Stimulated activated CD4-positive, alpha-beta T cell treated with anti-CD3 and anti-CD28 coated beads, Interleukin-15, amount 100 ng/mL, for 1 hour (primary cell): ENCODE results near the gene RBBP7.

ENCODE experiments used
- DNase-seq, 2 donors: peaks; one replicate each; pipeline ENCODE4 v3.0.0-alpha.2; 2020; ENCODE audit warnings: low read depth in 1 of 2, low spot score in 1 of 2

The RBBP7 gene

DNA sequence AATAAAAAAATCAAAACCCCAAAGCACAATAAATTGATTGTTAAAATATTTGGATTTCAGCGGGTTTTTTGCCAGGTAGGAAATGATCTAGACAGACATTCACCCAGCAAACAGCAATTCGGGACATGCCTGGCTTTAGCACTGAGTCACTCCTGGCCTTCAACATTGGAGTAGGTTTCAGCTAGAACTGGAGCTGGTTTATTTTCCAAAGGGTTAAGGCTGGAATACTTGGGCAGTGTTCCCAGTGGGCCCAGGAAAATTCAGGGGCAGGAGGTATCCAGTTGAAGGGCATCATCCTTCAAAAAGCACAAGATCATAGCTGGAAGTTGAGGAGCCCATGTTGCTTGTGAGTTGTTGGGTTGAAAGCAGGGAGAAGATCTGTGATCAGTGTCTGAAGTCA, 42.9 kb downstream of the RBBP7 start:
- DNase-seq, result no peak

DNA sequence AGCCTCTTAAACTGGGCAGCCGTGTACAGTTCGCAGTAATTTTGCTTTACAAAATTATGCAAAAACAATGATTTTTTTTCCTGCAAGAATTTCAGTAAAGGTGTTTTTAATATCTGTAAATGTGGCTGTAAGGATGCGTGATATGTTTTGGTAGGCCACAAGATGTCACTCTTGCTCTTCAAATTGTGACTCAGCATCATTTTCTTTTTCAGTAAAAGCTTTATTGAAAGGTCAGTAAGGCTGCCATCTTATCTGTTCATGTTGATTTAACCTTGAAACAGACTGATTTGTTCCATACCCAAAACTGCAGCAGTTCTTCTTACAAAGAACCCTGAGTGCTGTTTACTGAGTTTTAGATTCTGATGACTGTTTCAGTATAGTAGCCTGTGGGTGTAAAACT, 44.0 kb downstream of the RBBP7 start:
- no peak for DNase-seq

DNA sequence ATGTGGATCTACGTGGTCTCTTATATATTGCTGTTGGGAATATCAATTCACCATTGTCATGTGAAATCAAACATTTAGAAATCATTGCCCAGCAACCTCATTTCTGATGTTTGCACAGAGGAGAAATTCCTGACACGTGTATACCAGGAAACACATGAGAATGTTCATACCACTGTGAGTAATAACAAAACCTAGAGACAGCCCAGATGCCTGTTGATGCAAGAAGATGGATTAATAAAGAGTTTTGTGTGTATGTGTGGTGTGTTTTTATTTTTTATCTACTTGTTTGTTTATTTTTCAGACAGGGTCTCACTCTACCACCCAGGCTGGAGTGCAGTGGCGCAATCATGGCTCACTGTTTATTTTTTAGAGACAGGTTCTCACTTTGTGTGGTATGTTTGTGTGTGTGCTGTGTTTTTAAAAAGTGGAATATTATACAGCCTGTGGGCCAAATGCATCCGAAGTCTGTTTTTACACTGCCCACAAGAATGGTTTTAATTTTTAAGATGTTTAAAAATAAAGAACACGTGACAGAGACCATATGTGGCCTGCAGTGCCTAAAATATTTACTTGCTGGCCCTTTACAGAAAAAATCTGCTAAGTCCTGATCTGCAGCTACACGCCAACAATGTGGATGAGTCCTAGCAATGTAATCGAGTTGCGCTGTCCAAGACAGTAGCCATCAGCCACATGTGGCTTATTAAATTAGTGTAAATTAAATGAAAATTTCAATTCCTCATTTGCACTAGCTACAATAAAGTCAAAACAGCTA, 44.7 kb downstream of the RBBP7 start:
- DNase-seq, result no peak

DNA sequence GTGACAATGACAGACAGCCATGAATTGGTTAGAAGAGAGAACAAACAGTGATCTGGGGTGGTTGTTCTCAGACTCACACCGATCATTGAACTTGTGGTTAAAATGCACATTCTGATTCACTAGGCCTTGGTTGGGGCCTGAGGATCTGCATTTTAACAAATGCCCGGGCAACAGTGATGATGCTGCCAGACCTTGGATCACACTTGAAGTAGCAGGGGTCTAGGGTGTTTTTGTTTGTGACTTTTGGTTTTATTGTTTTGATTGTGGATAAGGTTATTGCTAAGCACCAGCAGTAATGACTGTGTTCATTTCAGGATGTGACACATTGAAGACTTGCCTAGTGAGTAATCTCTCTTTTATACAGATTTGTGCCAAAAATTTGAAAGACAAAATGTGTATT, 47.4 kb downstream of the RBBP7 start:
- DNase-seq, result no peak

DNA sequence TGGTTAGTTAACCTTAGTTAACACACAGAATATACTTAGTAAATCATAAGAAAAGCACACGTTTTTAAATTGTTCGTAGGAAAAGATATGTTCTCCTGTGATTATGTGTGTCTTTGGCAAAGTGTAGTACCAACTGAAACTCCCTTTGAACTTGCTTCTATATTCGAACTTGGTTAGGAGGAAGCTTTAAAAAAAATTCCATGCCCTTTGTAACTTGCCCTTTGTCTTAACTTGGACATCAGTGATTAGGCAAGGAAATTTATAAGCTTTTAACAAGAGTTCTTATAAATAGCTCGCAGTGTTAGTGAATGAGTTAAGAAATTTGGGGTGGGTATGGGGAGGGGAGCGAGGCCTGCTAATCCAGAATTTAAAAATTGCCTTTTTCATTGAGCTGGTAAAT, 50.5 kb downstream of the RBBP7 start:
- DNase-seq, result no peak

DNA sequence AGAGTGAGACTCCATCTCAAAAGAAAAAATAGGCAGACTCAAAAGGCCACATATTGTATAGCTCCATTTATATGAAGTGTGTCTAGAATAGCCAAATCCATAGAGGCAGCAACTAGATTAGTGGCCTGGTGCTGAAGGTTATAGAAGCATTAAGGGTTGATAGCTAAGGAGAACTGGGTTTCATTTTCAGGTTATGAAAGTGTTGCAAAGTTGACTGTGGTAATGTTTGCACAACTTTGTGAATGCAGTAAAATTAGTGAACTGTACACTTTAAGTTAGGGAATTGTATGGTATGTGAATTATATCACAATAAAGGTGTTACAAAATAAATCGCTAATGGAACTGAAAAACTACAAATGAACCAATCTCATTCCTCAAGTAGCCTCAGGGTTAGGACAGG, 55.6 kb downstream of the RBBP7 start:
- DNase-seq, result no peak

DNA sequence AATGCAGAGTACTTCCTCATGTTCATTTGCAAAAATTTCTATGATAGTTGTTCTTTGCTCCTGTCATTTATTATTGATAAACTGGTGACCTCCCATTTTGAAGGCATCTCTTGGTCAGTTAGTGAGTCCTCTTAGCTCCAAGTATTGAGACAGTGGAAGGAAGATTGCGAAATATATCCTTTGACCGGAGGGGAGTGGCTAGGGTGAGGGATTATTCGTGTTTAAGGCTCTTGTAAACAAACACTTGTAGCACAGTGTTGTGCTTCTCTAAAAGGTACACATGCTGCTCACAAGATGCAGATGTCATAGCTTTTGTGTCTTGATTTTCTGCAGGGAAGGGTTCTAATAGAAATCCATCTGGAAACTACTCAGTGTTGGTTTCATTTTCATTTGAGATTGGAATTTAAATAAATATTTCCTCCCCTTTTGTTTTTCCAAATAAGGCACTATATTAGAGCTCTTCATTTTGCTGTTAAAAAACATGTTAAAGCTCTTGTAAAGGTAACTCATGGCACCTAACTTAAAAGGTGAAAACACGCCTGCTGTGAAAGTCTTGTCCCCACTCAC, 62.1 kb downstream of the RBBP7 start:
- DNase-seq, result no peak

DNA sequence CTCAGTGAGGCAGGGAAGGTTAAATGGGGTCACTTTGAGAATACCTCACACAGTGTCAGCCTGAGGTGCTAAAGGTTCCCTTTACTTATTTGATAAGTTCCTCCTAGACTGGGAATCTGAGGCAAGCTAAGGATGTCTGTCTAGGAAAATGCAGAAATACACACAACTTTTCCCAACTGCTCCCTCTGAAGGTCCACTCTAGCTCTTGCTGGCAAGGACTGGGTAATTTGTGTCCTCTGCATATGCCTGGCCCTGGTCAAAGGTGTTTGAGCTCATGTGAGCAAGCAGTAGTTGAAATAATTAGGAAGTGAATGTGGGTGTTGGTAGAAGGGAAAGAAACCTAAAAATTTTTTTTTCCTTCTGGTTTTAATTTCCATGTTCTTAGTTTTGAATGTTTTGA, 62.6 kb downstream of the RBBP7 start:
- no peak for DNase-seq

DNA sequence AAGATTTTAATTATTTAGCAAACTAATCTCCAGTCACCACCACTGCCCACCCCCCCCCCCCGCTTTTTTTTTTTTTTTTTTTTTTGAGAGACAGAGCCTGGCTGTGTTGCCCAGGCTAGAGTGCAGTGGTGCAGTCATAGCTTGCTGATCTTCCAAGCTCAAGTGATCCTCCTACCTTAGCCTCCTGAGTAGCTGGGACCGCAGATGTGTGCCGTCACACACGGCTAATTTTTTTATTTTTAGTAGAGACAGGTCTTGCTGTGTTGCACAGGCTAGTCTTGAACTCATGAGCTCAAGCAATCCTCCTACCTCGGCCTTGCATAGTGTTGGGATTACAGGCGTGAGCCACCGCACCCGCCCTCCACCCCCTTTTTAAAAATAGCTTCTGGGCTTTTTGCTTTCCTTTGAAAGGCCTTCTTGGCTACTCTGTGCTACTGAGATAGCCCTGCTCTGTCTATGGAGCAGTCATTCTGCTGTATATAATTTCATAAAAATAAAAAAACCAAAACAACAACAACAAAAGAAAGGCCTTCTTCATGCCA, 65.2 kb downstream of the RBBP7 start:
- no peak for DNase-seq

DNA sequence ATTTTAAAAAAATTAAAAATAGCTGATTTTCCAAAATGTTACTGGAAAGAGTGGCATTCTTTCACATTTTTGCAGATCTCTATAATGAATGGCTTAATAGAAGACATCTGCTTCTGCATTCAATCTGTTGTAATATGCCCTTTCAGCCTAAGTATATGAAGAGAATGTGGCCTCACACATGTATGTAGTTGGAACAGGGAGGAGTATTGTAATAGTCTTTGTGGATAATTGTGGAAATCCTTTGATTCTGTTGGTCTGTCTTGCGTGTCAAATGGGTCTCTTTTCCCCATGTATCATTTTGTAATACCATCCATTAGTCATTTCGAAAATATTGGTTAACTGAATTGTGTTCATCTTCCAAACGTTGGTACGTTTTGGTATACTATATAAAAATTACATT, 72.3 kb downstream of the RBBP7 start:
- no peak for DNase-seq

DNA sequence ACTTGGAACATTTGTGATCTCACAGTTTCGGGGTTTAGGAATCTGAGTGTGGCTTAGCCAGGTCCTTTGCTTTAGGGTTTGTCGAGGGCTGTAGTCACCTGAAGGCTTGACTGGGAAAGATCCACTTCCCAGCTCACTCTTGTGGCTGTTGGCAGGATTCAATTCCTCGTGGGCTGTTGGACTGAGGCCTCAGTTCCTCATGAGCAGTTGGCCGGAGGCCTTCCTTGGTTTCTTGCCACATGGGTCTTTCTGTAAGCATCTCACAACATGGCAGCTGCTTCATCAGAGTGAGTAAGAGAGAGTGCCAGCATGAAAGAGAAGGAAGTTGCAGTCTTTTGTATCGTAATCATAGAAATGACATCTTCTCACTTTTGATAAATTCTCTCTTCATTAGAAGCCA, 72.8 kb downstream of the RBBP7 start:
- DNase-seq, result no peak

DNA sequence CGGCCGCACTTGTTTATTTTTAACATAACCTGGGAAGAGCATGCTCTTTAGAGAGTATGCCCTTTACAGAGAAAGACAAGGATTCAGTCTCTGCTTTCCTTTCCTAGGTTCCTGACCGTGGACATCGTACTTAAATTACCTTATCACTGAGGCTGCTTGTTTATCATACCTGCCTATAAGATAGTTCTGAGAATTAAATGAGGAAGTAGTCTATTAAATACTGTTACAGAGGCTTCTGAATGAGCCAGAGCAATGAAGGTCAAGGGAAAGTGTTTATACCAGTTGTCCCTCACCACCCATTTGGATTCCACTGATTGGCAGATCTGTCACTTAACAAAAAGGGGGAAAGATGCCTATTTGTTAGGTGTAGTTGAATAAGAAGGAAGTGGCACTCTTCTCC, 73.9 kb downstream of the RBBP7 start:
- no peak for DNase-seq
